Measurements from ENCODE around the gene HMX1.

The HMX1 gene

DNA sequence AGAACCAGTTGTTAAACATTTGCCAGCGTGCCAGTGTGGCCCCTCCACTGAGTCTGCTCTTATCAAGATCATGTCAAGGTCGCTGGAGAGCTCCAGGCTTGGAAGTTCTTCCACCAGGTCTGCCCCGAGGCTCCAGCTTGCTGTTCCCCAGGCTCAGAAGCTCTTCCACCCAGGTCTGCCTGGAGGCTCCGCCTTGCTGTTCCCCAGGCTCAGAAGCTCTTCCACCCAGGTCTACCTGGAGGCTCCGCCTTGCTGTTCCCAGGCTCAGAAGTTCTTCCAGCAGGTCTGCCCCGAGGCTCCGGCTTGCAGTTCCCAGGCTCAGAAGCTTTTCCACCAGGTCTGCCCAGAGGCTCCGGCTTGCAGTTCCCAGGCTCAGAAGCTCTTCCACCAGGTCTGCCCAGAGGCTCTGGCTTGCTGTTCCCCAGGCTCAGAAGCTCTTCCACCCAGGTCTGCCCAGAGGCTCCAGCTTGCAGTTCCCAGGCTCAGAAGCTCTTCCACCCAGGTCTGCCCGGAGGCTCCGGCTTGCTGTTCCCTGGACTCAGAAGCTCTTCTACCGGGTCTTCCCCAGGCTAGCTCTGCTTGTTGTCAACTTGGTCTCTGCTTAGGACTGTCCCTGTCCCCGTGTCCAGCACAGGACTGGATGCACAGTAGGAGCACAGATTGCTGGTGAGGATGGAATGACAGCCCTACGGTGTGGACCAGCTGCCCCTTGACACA is 54.4 kb downstream of the HMX1 start:
- no peak for DNase-seq

Data from NCI-H774 (cell line).